Transverse colon (tissue), 4 donors: ENCODE data around the gene GDPGP1.

Source experiments
- CTCF ChIP-seq, 5 experiments: fragments of 200-600 bp in 3 of 5; fragments of 450-650 bp in 2 of 5; sonication (generic) in 3 of 5; IDR thresholded peaks; 1 replicate in 2 of 5; 2 replicates in 3 of 5; pipeline ENCODE4 v1.5.1; 2016 to 2017; ENCODE audit warnings: antibody characterized with exemption in 5 of 5, inconsistent platforms in 3 of 5, mild to moderate bottlenecking in 2 of 5, moderate library complexity in 1 of 5
- EP300 ChIP-seq: sonication (generic); formaldehyde crosslinking; IDR thresholded peaks from one replicate; pipeline ENCODE4 v1.6.1; 2017; ENCODE audit warnings: antibody characterized with exemption, low read depth
- POLR2A ChIP-seq: fragments of 450-650 bp; IDR thresholded peaks from one replicate; pipeline ENCODE4 v1.6.1; 2016; ENCODE audit warnings: antibody characterized with exemption, mild to moderate bottlenecking, moderate library complexity
- POLR2AphosphoS5 ChIP-seq, 3 donors: sonication (generic); formaldehyde crosslinking; IDR thresholded peaks; one replicate each; pipeline ENCODE4 v1.6.1; 2016; ENCODE audit warnings: antibody characterized with exemption in 3 of 3

- TF ChIP-seq POLR2AphosphoS5 (IDR thresholded peaks at IDR 0.05) (no peak), CTCF (IDR thresholded peaks at IDR 0.05) (no peak), POLR2A (no peak), EP300 (no peak)
These were observed 25.5 kb downstream of the GDPGP1 start for GRCh38 chr15:90259524-90259923.
